Subcutaneous adipose tissue (tissue), 4 donors: ENCODE results near the gene CDH4. TPM values are rescaled to one million over a fixed set of nuclear protein-coding genes. Genes with fewer than 3 reads are reported as not detected.

Experiments used
- total RNA-seq, 4 donors: library from RNA; depleted of rRNA; stranded (reverse); fragments of >200 nt; gene quantifications; one replicate each; pipeline ENCODE4 v1.1.0, GENCODE V29; 2016
- TF ChIP-seq, protein P1 (sequence below): fragments of 450-650 bp; IDR thresholded peaks from one replicate; pipeline ENCODE4 v1.5.1; 2016; ENCODE audit warnings: low read depth, mild to moderate bottlenecking, control low read depth, antibody characterized with exemption, moderate library complexity

The CDH4 gene
- total RNA-seq, 4 donors from 2014 or later = not detected

DNA sequence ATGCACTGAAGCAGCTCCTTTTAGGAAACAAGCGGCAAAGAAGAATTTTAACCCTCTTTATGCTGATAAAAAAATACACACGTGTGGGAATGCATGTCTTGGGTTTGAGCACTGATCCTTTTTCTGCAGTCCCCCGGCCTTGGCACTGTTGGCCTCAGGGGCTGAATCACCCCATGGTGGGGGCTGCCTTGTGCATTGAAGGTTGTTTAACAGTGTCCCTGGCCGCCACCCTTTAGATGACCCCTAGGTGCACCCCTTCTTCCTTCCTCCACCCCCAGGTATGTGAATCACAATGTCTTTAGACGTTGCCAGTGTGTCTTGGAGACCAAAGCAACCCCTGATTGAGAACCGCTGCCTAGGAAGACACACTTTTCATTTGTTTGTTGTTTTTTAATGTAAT is 190.7 kb downstream of the CDH4 start:
- TF ChIP-seq, protein P1, sequence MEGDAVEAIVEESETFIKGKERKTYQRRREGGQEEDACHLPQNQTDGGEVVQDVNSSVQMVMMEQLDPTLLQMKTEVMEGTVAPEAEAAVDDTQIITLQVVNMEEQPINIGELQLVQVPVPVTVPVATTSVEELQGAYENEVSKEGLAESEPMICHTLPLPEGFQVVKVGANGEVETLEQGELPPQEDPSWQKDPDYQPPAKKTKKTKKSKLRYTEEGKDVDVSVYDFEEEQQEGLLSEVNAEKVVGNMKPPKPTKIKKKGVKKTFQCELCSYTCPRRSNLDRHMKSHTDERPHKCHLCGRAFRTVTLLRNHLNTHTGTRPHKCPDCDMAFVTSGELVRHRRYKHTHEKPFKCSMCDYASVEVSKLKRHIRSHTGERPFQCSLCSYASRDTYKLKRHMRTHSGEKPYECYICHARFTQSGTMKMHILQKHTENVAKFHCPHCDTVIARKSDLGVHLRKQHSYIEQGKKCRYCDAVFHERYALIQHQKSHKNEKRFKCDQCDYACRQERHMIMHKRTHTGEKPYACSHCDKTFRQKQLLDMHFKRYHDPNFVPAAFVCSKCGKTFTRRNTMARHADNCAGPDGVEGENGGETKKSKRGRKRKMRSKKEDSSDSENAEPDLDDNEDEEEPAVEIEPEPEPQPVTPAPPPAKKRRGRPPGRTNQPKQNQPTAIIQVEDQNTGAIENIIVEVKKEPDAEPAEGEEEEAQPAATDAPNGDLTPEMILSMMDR = no peak

DNA sequence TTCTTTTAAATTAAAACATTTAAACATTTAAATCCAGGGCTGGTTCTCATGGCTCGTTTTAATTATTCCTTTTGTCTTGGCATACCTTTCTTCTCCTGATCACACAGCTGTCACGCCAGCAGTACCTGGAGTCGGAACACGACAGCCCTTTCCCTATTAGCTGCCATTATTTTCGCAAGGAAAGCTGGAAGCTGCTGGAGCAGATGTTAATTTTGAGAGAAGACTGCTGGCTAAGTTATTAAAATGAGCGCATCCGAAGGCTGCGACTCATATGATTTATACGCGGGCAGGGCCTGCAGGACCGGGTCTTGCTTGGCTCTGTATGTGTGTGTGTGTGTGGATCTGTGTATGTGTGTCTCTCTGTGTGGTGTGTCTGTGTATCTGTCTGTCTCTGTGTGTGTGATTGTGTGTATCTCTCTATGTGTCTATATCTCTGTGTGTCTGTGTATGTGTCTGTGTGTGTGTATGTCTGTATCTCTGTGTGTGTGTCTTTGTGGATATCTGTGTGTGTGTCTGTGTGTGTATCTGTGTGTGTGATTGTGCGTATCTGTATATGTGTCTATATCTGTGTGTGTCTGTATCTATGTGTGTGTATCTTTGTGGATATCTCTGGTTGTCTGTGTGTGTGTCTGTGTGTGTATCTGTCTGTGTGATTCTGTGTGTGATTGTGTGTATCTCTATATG is 191.5 kb downstream of the CDH4 start:
- TF ChIP-seq, protein P1 = no peak

DNA sequence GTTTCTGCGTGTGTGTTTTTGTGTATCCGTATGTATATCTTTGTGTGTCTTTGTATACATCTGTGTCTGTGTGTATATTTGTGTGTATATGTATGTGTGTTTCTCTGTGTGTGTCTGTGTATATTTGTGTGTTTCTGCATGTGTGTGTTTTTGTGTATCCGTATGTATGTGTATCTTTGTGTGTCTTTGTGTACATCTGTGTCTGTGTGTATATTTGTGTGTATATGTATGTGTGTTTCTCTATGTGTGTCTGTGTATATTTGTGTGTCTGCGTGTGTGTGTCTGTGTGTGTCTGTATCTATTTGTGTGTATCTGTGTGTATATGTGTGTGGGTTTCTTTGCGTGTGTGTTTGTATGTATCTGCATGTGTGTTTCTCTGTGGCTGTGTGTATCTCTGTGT is 192.6 kb downstream of the CDH4 start:
- TF ChIP-seq, protein P1 = no peak

DNA sequence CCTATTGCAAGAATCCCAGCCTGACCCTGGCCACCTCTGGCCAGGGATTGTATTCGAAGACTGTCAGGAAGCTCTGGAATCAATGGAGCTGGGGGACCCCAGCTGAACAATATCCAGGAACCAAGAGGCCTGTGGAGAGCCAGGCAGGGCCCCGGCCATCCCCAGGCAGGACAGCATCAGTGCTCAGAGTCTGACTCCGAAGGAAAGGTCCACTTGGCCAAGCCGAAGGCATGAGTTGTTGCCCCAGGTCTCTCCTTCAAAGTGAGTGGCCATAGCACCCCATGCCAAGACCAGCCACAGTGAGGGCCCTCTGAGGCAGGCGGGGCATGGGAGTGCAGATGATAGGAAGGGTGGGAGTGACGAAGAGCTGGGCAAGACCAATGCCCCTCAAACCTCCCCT is 193.1 kb downstream of the CDH4 start:
- TF ChIP-seq, protein P1 = no peak

DNA sequence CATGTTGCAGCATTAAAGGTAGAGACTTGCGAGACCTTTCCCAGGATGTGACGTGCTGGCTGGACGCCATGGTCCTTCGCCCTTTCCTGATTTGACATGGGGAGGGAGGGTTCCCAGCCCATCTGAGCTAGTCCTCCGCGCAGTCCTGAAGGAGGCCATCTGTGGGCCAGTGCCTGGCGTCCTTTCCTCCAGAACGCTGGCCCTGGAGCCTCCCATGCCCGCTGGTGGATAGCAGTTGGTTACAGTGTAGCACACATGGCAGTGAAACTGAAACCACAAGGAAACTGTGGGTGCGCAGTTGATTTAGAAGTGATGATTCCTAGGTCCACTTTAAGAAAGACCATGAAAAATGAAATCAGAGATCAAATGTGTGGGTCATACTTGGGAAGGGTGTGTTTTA is 193.7 kb downstream of the CDH4 start:
- TF ChIP-seq, protein P1 = no peak

DNA sequence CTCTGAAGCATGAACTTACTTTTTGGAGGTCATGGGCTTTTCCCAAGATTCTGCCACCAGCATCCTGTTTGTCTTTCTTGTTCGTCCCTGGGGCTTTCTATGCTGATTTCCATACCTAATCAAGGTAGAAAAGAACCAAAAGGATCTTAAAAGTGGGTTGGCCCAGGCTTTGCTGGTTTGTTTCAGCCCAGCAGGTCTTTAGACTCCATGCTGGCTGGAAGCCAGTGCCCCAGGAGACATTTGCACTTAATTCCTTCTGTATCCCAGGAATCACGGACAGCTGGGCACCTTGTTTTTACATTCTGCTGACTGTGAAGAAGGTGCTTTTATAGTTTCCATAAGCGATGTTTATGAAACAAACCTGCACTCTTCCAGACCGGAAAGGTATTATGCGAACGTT is 195.9 kb downstream of the CDH4 start:
- TF ChIP-seq, protein P1 = no peak

DNA sequence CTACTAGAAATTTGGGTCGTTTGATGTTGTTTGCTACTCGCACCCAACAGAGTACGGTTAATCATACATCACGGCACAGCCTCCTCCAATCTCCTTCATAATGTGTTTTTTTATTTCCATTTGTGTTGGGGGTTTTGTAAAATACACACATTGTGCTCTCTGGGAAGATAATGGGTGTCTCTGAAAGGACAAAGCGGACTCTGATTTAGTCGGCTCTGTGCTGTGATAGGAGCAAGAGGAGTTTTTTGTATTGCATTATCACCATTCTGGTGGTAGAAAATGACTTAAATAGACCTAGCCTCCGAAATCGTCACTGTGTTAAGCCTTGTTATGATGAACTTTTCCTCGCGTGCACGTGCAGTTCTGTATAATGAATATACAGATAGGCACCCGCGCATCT is 196.3 kb downstream of the CDH4 start:
- TF ChIP-seq, protein P1 = no peak
